Prostate gland (tissue), 2 donors: ENCODE data around the gene KIF18B. TPM values are rescaled to one million over a fixed set of nuclear protein-coding genes. Genes with fewer than 3 reads are reported as not detected.

Experiments
- DNase-seq: peaks from one replicate; pipeline ENCODE4 v3.0.0-alpha.2; 2019; ENCODE audit warnings: low spot score
- H3K27ac ChIP-seq, 2 donors: fragments of 200-600 bp; sonication (generic); 2 replicates each; pipeline ENCODE4 v1.5.1; 2017 to 2019
- H3K27me3 ChIP-seq: fragments of 200-600 bp; sonication (generic); replicated peaks from 2 replicates; pipeline ENCODE4 v1.5.1; 2019; ENCODE audit not compliant: insufficient read depth
- H3K36me3 ChIP-seq, 2 donors: fragments of 200-600 bp; sonication (generic); 1 replicate in 1 of 2; 2 replicates in 1 of 2; pipeline versions ENCODE4 v1.5.1 to v1.8.1; 2017 to 2019
- H3K4me1 ChIP-seq: fragments of 200-600 bp; sonication (generic); replicated peaks from 2 replicates; pipeline ENCODE4 v1.5.1; 2019
- H3K4me3 ChIP-seq, 2 donors: fragments of 200-600 bp; sonication (generic); 2 replicates each; pipeline ENCODE4 v1.5.1; 2017 to 2019
- H3K9me3 ChIP-seq: fragments of 200-600 bp; sonication (generic); 2 replicates; pipeline ENCODE4 v1.5.1; 2017
- CTCF ChIP-seq, 4 experiments: fragments of 200-600 bp in 2 of 4; fragments of 450-650 bp in 2 of 4; sonication (generic) in 2 of 4; IDR thresholded peaks; 1 replicate in 3 of 4; 2 replicates in 1 of 4; pipeline ENCODE4 v1.5.1; 2016 to 2019; ENCODE audit warnings: antibody characterized with exemption in 4 of 4, mild to moderate bottlenecking in 2 of 4, moderate library complexity in 2 of 4
- POLR2A ChIP-seq: fragments of 450-650 bp; IDR thresholded peaks from one replicate; pipeline ENCODE4 v1.6.1; 2016; ENCODE audit warnings: antibody characterized with exemption, mild to moderate bottlenecking
- POLR2AphosphoS5 ChIP-seq: sonication (generic); formaldehyde crosslinking; IDR thresholded peaks from one replicate; pipeline ENCODE4 v1.6.1; 2017; ENCODE audit warnings: antibody characterized with exemption
- WGBS: methylation state at CpG from one replicate; pipeline ENCODE4 v1.1.5; 2018; 5-methylcytosine and 5-hydroxymethylcytosine counted together
- intact Hi-C: fragments of 100-400 bp; cut with DNase I; formaldehyde crosslinking; loops from one replicate; pipeline ENCODE4 v1.14.2; 2022
- total RNA-seq, 2 donors: library from RNA; depleted of rRNA; stranded (reverse); fragments of >200 nt; gene quantifications; one replicate each; pipeline ENCODE4 v1.1.0, GENCODE V29; 2016

Gene KIF18B
- total RNA-seq, 2 donors from 2014 or later = 1.8 to 2.5 TPM

- H3K27me3 ChIP-seq = peaks cover 3% of the 10 kb centered on the region
- TF ChIP-seq CTCF (IDR thresholded peaks at IDR 0.05) = no peak
- TF ChIP-seq POLR2A = no peak
- TF ChIP-seq POLR2AphosphoS5 = no peak
- no peaks in the 10 kb centered on the region for H3K36me3 ChIP-seq
- WGBS = 85% methylated on average over 11 of the region's 11 CpGs
- no peaks in the 10 kb centered on the region for H3K9me3 ChIP-seq
- intact Hi-C loops = loop anchor here (10.0 kb wide), 1 partner anchor 285 kb away; no protein-coding TSS in a partner anchor
- H3K27ac ChIP-seq = no peak overlapping the region
- DNase-seq = no peak
- no peak overlapping the region for H3K4me3 ChIP-seq
- peaks cover 3% of the 10 kb centered on the region for H3K4me1 ChIP-seq
Observed at GRCh38 chr17:44909681-44910144, 37.9 kb downstream of the KIF18B start.

GRCh38 chr17:44908761-44909326, 38.7 kb downstream of the KIF18B start:
- TF ChIP-seq POLR2AphosphoS5 (no peak), POLR2A (no peak), CTCF (IDR thresholded peaks at IDR 0.05) (no peak)
- Histone ChIP-seq H3K4me3 (no peak overlapping the region), H3K27me3 (peaks cover 3% of the 10 kb centered on the region), H3K9me3 (no peaks in the 10 kb centered on the region), H3K4me1 (peaks cover 3% of the 10 kb centered on the region), H3K36me3 (no peaks in the 10 kb centered on the region), H3K27ac (no peak overlapping the region)
- DNase-seq = no peak
- intact Hi-C loops = loop anchor here (10.0 kb wide), 1 partner anchor 286 kb away; no protein-coding TSS in a partner anchor
- 92% methylated on average over 10 of the region's 10 CpGs for WGBS

GRCh38 chr17:44907729-44908470, 39.7 kb downstream of the KIF18B start:
- H3K27ac ChIP-seq = no peak overlapping the region
- TF ChIP-seq CTCF (IDR thresholded peaks at IDR 0.05) = no peak
- TF ChIP-seq POLR2A = no peak
- TF ChIP-seq POLR2AphosphoS5 = no peak
- H3K9me3 ChIP-seq = no peaks in the 10 kb centered on the region
- H3K4me3 ChIP-seq = no peak overlapping the region
- no peak for DNase-seq
- no peaks in the 10 kb centered on the region for H3K36me3 ChIP-seq
- H3K4me1 ChIP-seq = peaks cover 3% of the 10 kb centered on the region
- intact Hi-C loops = loop anchor here (10.0 kb wide), 1 partner anchor 287 kb away; no protein-coding TSS in a partner anchor
- 86% methylated on average over 11 of the region's 11 CpGs for WGBS
- peaks cover 3% of the 10 kb centered on the region for H3K27me3 ChIP-seq

- Histone ChIP-seq H3K27me3 (no peaks in the 10 kb centered on the region), H3K27ac (no peak overlapping the region), H3K4me1 (peaks cover 3% of the 10 kb centered on the region), H3K4me3 (no peak overlapping the region), H3K36me3 (no peaks in the 10 kb centered on the region), H3K9me3 (no peaks in the 10 kb centered on the region)
- DNase-seq = no peak
- WGBS = 72% methylated on average over 18 of the region's 18 CpGs
- no peak for TF ChIP-seq POLR2A
- no peak for TF ChIP-seq CTCF (IDR thresholded peaks at IDR 0.05)
- no peak for TF ChIP-seq POLR2AphosphoS5
- intact Hi-C loops = loop anchor here (10.0 kb wide), 1 partner anchor 288 kb away; no protein-coding TSS in a partner anchor
Observed at GRCh38 chr17:44906763-44907728, 40.5 kb downstream of the KIF18B start.
